Keratinocyte (primary cell): ENCODE results near the gene ENGASE. TPM values are rescaled to one million over a fixed set of nuclear protein-coding genes. Genes with fewer than 3 reads are reported as not detected.

ENCODE experiments used
- DNase-seq: peaks from one replicate; pipeline ENCODE4 v3.0.0-alpha.2; 2011; ENCODE audit warnings: low read depth, missing footprints, low spot score
- FAIRE-seq: peaks from 2 replicates; lab custom pipeline; 2011; peaks lifted over from hg19 to GRCh38; lab: Jason Lieb, UNC
- H2AFZ ChIP-seq: 2 replicates; pipeline ENCODE4 v1.6.0; 2012; ENCODE audit warnings: low read length, control low read depth, inconsistent platforms; ENCODE audit not compliant: control insufficient read depth
- H3K27ac ChIP-seq: 2 replicates; pipeline ENCODE4 v1.5.1; 2011; ENCODE audit warnings: low read length; ENCODE audit not compliant: control insufficient read depth, insufficient read depth
- H3K27me3 ChIP-seq: 3 replicates; pipeline ENCODE4 v1.6.0; 2011; ENCODE audit warnings: low read length; ENCODE audit not compliant: control insufficient read depth, insufficient read depth; ENCODE audit errors: extremely low read depth
- H3K36me3 ChIP-seq, 2 experiments: 2 replicates in 1 of 2; 3 replicates in 1 of 2; pipeline ENCODE4 v1.5.1; 2011; ENCODE audit warnings: low read length in 2 of 2, mild to moderate bottlenecking in 1 of 2; ENCODE audit not compliant: control insufficient read depth in 2 of 2, insufficient read depth in 2 of 2; ENCODE audit errors: extremely low read depth in 1 of 2
- H3K4me1 ChIP-seq: 3 replicates; pipeline ENCODE4 v1.5.1; 2011; ENCODE audit warnings: low read length; ENCODE audit not compliant: control insufficient read depth, insufficient read depth; ENCODE audit errors: extremely low read depth
- H3K4me2 ChIP-seq: 3 replicates; pipeline ENCODE4 v1.6.0; 2011; ENCODE audit warnings: low read depth, low read length; ENCODE audit not compliant: control insufficient read depth, insufficient read depth; ENCODE audit errors: extremely low read depth
- H3K4me3 ChIP-seq, 3 experiments: fragments of 200-600 bp in 1 of 3; sonication (generic) in 1 of 3; 2 replicates in 2 of 3; 3 replicates in 1 of 3; pipeline ENCODE4 v1.5.1; 2011 to 2016; ENCODE audit warnings: low read length in 3 of 3, mild to moderate bottlenecking in 3 of 3, control low read depth in 2 of 3, inconsistent platforms in 1 of 3, low read depth in 1 of 3, mixed read lengths in 1 of 3, mixed run types in 1 of 3, moderate library complexity in 1 of 3; ENCODE audit not compliant: control insufficient read depth in 2 of 3, insufficient read depth in 2 of 3; ENCODE audit errors: extremely low read depth in 1 of 3
- H3K79me2 ChIP-seq: 2 replicates; pipeline ENCODE4 v1.6.0; 2012; ENCODE audit warnings: low read length; ENCODE audit not compliant: control insufficient read depth, insufficient read depth
- H3K9ac ChIP-seq: 3 replicates; pipeline ENCODE4 v1.6.0; 2011; ENCODE audit warnings: low read length; ENCODE audit not compliant: control insufficient read depth, insufficient read depth; ENCODE audit errors: extremely low read depth
- H3K9me1 ChIP-seq: 3 replicates; pipeline ENCODE4 v1.6.0; 2011; ENCODE audit warnings: low read length; ENCODE audit not compliant: control insufficient read depth, insufficient read depth; ENCODE audit errors: extremely low read depth
- H3K9me3 ChIP-seq: 2 replicates; pipeline ENCODE4 v1.5.1; 2012; ENCODE audit warnings: low read depth, low read length; ENCODE audit not compliant: control insufficient read depth
- H4K20me1 ChIP-seq: 3 replicates; pipeline ENCODE4 v1.6.0; 2011; ENCODE audit warnings: low read length; ENCODE audit not compliant: control insufficient read depth, insufficient read depth; ENCODE audit errors: extremely low read depth
- CTCF ChIP-seq, 3 experiments: IDR thresholded peaks in 1 of 3; conservative IDR thresholded peaks in 1 of 3; optimal IDR thresholded peaks in 1 of 3; 2 replicates in 2 of 3; 3 replicates in 1 of 3; pipeline versions ENCODE3 to v1.5.1; 2011; ENCODE audit warnings: low read length in 3 of 3, mild to moderate bottlenecking in 3 of 3, moderate library complexity in 2 of 3, control low read depth in 1 of 3, inconsistent platforms in 1 of 3; ENCODE audit not compliant: insufficient read depth in 2 of 3; ENCODE audit errors: extremely low read depth in 1 of 3
- EZH2 ChIP-seq: IDR thresholded peaks from one replicate; pipeline ENCODE4 v1.6.1; 2012; ENCODE audit warnings: inconsistent platforms, mild to moderate bottlenecking, low read length, moderate library complexity
- dilution Hi-C: fragments of 300-500 bp; cut with MboI; formaldehyde crosslinking; loops from one replicate; pipeline ENCODE4 v1.7.0; 2020; ENCODE audit warnings: low sequenced_read_pairs; ENCODE audit not compliant: extremely low pct_ligation_motif_present
- polyA plus RNA-seq, 5 experiments: library from polyadenylated mRNA; depleted of rRNA in 3 of 5; stranded (reverse) in 3 of 5; stranded (forward) in 1 of 5; unstranded in 1 of 5; fragments of >200 nt; gene quantifications; 1 replicate in 1 of 5; 2 replicates in 3 of 5; 3 replicates in 1 of 5; pipeline versions ENCODE4 v1.2.1 to v1.2.3, GENCODE V29; 2011 to 2012; ENCODE audit warnings: missing spikeins in 2 of 5, low read depth in 1 of 5, low replicate concordance in 1 of 5

The ENGASE gene
- polyA plus RNA-seq, 1 donor (not counting 4 experiments of a cell fraction or from before 2014, with no cell fraction given), result 6.6 TPM

DNA sequence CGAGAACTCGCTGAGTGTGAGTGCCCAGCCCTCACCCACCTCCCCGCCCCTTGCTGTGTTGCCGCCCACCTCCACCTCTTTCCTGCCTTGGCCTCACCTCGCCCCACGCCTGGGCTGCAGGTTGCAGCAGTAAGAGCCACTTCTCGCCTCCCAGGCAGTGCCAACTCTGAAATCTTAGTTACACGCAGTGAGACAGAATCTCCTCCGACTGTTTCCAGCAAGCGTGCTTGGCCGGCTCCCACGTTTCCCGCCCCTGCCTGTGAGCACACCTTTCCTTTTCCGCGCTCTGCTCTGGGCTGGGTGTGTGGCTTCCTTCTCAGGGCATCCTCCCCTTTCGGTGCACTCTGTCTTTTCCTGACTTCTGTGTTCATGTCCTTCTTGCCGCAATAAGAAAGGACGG, 5.7 kb downstream of the ENGASE start:
- no peaks in the 10 kb centered on the region for H3K27me3 ChIP-seq
- H4K20me1 ChIP-seq, result no peaks in the 10 kb centered on the region
- no peaks in the 10 kb centered on the region for H3K9me3 ChIP-seq
- no peaks in the 10 kb centered on the region for H3K79me2 ChIP-seq
- H3K9me1 ChIP-seq, result no peaks in the 10 kb centered on the region
- dilution Hi-C loops, result no loop called here
- H3K9ac ChIP-seq, result no peak overlapping the region
- H3K4me2 ChIP-seq, result no peak overlapping the region
- no peak overlapping the region for H3K4me3 ChIP-seq
- TF ChIP-seq CTCF (optimal IDR thresholded peaks at IDR 0.05 in 1 of 3, IDR thresholded peaks at IDR 0.05 in 1 of 3, conservative IDR thresholded peaks at IDR 0.05 in 1 of 3; ENCODE audit: extremely low read depth in 1 of 3, insufficient read depth in 2 of 3, low read length in 3 of 3), result no peak
- TF ChIP-seq EZH2, result no peak
- H3K27ac ChIP-seq, result no peak overlapping the region
- FAIRE-seq (no peak), DNase-seq (no peak)
- peaks cover 18 to 21% of the 10 kb centered on the region in 2 experiments for H3K36me3 ChIP-seq
- H2AFZ ChIP-seq, result no peak overlapping the region
- H3K4me1 ChIP-seq, result no peaks in the 10 kb centered on the region

DNA sequence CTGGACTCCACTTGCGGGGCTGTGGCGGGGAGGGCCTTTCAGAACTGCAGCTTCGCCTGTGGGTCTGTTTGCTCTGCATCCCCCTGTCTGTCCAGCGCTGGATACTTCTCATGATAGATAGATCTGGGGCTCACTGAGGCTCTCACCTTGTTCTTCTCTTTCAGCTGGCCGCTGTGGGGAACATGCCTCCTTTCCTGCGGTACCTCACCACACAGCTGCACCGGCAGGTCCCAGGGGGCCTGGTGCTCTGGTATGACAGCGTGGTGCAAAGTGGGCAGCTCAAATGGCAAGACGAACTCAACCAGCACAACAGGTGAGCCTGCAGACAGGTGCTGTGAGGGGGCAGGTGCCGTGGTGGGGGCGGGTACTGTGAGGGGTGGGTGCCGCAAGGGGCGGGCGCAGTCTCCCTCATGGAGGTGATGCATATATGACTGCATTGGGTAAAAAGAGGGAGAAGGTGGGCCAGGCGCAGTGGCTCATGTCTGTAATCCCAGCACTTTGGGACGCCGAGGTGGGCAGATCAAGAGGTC, 6.2 kb downstream of the ENGASE start:
- TF ChIP-seq EZH2, result no peak
- TF ChIP-seq CTCF (optimal IDR thresholded peaks at IDR 0.05 in 1 of 3, IDR thresholded peaks at IDR 0.05 in 1 of 3, conservative IDR thresholded peaks at IDR 0.05 in 1 of 3; ENCODE audit: extremely low read depth in 1 of 3, insufficient read depth in 2 of 3, low read length in 3 of 3), result no peak
- H4K20me1 ChIP-seq, result no peaks in the 10 kb centered on the region
- H3K27ac ChIP-seq, result no peak overlapping the region
- H3K9me3 ChIP-seq, result no peaks in the 10 kb centered on the region
- H3K4me1 ChIP-seq, result no peaks in the 10 kb centered on the region
- DNase-seq (no peak), FAIRE-seq (no peak)
- no peaks in the 10 kb centered on the region for H3K9me1 ChIP-seq
- dilution Hi-C loops, result no loop called here
- H2AFZ ChIP-seq, result no peak overlapping the region
- no peak overlapping the region for H3K4me2 ChIP-seq
- H3K4me3 ChIP-seq, result no peak overlapping the region
- H3K27me3 ChIP-seq, result no peaks in the 10 kb centered on the region
- H3K9ac ChIP-seq, result no peak overlapping the region
- peaks cover 18 to 21% of the 10 kb centered on the region in 2 experiments for H3K36me3 ChIP-seq
- H3K79me2 ChIP-seq, result no peaks in the 10 kb centered on the region
